K562 treated with DMSO at 1 percent for 24 hours (cell line): ENCODE results near the gene GMPR. TPM values are rescaled to one million over a fixed set of nuclear protein-coding genes. Genes with fewer than 3 reads are reported as not detected.

Experiments used
- total RNA-seq: library from RNA; unstranded; fragments of 300-600 nt; gene quantifications from 2 replicates; pipeline ENCODE4 v1.2.3, GENCODE V29; 2022; ENCODE audit warnings: low read depth; ENCODE audit not compliant: insufficient read depth

GMPR gene
- total RNA-seq = 105 and 118 TPM in 2 replicates

GRCh38 chr6:16238057-16238962 is at the start of gene GMPR:
TSS of gene GMPR (plus strand) at chr6:16238587. CDS start at chr6:16238694, 107 bp downstream.

Other genes starting within 250 kb of the GMPR start
- gene MYLIP, start 109.5 kb upstream of the GMPR start, total RNA-seq = 41.3 and 45.9 TPM in 2 replicates